Prostate gland (tissue), 2 donors: ENCODE measurements around the gene SSB. TPM values are rescaled to one million over a fixed set of nuclear protein-coding genes. Genes with fewer than 3 reads are reported as not detected.

Experiments used
- DNase-seq: peaks from one replicate; pipeline ENCODE4 v3.0.0-alpha.2; 2019; ENCODE audit warnings: low spot score
- H3K27ac ChIP-seq, 2 donors: fragments of 200-600 bp; sonication (generic); 2 replicates each; pipeline ENCODE4 v1.5.1; 2017 to 2019
- H3K27me3 ChIP-seq: fragments of 200-600 bp; sonication (generic); replicated peaks from 2 replicates; pipeline ENCODE4 v1.5.1; 2019; ENCODE audit not compliant: insufficient read depth
- H3K36me3 ChIP-seq, 2 donors: fragments of 200-600 bp; sonication (generic); 1 replicate in 1 of 2; 2 replicates in 1 of 2; pipeline versions ENCODE4 v1.5.1 to v1.8.1; 2017 to 2019
- H3K4me1 ChIP-seq: fragments of 200-600 bp; sonication (generic); replicated peaks from 2 replicates; pipeline ENCODE4 v1.5.1; 2019
- H3K4me3 ChIP-seq, 2 donors: fragments of 200-600 bp; sonication (generic); 2 replicates each; pipeline ENCODE4 v1.5.1; 2017 to 2019
- H3K9me3 ChIP-seq: fragments of 200-600 bp; sonication (generic); 2 replicates; pipeline ENCODE4 v1.5.1; 2017
- POLR2A ChIP-seq: fragments of 450-650 bp; IDR thresholded peaks from one replicate; pipeline ENCODE4 v1.6.1; 2016; ENCODE audit warnings: antibody characterized with exemption, mild to moderate bottlenecking
- POLR2AphosphoS5 ChIP-seq: sonication (generic); formaldehyde crosslinking; IDR thresholded peaks from one replicate; pipeline ENCODE4 v1.6.1; 2017; ENCODE audit warnings: antibody characterized with exemption
- WGBS: methylation state at CpG from one replicate; pipeline ENCODE4 v1.1.5; 2018; 5-methylcytosine and 5-hydroxymethylcytosine counted together
- intact Hi-C: fragments of 100-400 bp; cut with DNase I; formaldehyde crosslinking; loops from one replicate; pipeline ENCODE4 v1.14.2; 2022
- total RNA-seq, 2 donors: library from RNA; depleted of rRNA; stranded (reverse); fragments of >200 nt; gene quantifications; one replicate each; pipeline ENCODE4 v1.1.0, GENCODE V29; 2016
- TF ChIP-seq, protein P1 (sequence below), 4 experiments: fragments of 200-600 bp in 2 of 4; fragments of 450-650 bp in 2 of 4; sonication (generic) in 2 of 4; IDR thresholded peaks; 1 replicate in 3 of 4; 2 replicates in 1 of 4; pipeline ENCODE4 v1.5.1; 2016 to 2019; ENCODE audit warnings: antibody characterized with exemption in 4 of 4, mild to moderate bottlenecking in 2 of 4, moderate library complexity in 2 of 4

Gene SSB
- total RNA-seq, 2 donors from 2014 or later: 48.0 to 48.9 TPM

DNA sequence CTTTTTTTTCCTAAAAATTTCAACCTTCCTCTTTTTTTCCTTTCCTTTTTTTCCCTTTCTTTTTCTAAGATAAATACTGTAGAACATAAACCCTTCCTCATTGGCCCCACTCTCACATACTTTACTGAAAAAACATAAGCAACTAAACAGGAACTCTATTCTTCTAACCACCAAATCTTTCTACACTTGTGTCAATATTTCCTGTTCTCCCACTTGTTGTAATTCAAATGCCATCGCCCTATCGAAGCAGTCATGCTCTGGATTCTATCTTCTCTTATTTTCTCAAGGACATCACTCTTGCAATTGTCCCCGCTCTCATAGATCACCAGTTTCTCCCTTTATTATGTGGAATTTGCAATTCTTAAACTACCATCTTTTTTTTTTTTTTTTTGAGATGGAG is 20.2 kb upstream of the SSB start:
- WGBS: 79% methylated on average over 3 of the region's 3 CpGs
- Histone ChIP-seq H3K36me3 (no peaks in the 10 kb centered on the region), H3K4me1 (no peaks in the 10 kb centered on the region), H3K4me3 (no peak overlapping the region), H3K27me3 (no peaks in the 10 kb centered on the region), H3K9me3 (no peaks in the 10 kb centered on the region), H3K27ac (no peak overlapping the region)
- no peak for DNase-seq
- TF ChIP-seq, protein P1, sequence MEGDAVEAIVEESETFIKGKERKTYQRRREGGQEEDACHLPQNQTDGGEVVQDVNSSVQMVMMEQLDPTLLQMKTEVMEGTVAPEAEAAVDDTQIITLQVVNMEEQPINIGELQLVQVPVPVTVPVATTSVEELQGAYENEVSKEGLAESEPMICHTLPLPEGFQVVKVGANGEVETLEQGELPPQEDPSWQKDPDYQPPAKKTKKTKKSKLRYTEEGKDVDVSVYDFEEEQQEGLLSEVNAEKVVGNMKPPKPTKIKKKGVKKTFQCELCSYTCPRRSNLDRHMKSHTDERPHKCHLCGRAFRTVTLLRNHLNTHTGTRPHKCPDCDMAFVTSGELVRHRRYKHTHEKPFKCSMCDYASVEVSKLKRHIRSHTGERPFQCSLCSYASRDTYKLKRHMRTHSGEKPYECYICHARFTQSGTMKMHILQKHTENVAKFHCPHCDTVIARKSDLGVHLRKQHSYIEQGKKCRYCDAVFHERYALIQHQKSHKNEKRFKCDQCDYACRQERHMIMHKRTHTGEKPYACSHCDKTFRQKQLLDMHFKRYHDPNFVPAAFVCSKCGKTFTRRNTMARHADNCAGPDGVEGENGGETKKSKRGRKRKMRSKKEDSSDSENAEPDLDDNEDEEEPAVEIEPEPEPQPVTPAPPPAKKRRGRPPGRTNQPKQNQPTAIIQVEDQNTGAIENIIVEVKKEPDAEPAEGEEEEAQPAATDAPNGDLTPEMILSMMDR (IDR thresholded peaks at IDR 0.05): no peak
- TF ChIP-seq POLR2AphosphoS5: no peak
- TF ChIP-seq POLR2A: no peak
- intact Hi-C loops: no loop called here

DNA sequence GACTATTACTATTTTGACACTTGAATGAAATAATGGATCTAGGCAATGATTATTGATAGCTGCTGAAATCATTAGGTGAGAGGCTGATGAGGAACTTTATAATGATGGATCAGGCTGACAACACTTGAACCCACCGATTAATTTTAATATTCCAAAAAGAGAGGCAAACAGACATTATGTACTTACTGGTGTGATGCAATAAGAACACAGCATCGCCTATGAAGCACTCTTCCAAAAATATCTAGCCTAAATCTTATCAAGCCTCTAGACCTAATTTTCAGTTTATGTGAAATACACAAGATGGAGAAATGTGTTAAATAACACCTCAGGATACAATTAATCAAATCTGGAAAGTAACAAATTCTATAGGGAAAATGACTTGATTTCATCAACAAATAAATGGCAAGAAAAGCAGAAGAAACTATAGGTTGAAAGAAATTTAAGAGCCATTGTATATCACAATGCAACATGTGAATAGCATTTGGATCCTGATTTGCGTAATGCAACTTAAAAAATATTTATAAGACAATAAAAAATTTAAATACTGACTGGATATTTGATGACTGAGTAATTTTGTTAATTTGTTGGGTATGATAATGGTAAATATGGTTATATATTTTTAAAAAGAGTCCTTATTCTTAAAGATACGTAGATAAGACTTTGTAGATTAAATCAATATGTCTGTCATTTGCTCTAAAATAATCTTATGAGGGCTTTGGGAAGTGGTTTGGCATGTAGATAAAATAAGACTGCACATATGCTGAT is 17.2 kb upstream of the SSB start:
- DNase-seq: no peak
- no peaks in the 10 kb centered on the region for H3K4me1 ChIP-seq
- no peaks in the 10 kb centered on the region for H3K9me3 ChIP-seq
- no peaks in the 10 kb centered on the region for H3K27me3 ChIP-seq
- no peaks in the 10 kb centered on the region for H3K36me3 ChIP-seq
- H3K4me3 ChIP-seq: no peak overlapping the region
- TF ChIP-seq, protein P1 (IDR thresholded peaks at IDR 0.05): no peak
- no peak for TF ChIP-seq POLR2A
- TF ChIP-seq POLR2AphosphoS5: no peak
- intact Hi-C loops: no loop called here
- H3K27ac ChIP-seq: no peak overlapping the region
- 93% methylated on average over 4 of the region's 4 CpGs for WGBS

DNA sequence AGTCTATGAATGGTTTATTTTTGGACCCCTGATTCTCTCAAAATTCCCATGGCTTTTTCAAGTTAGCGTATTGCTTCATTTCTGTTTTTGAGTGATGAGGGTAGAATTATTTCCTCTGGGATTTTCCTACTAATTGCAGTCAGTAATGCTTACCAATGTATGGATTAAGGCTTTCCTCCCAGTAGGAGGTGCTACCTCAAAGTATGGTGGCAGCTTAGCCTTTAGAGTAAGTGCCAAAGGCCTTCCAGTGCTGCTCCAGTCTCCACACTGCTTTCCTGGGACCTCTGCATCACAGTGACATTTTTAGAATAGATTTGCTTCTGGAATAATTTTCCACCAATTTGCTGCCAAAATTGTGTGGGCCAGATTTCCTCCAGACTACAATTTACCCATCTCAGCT is 16.2 kb upstream of the SSB start:
- Histone ChIP-seq H3K27ac (no peak overlapping the region), H3K9me3 (no peaks in the 10 kb centered on the region), H3K27me3 (no peaks in the 10 kb centered on the region), H3K4me1 (no peaks in the 10 kb centered on the region), H3K4me3 (no peak overlapping the region), H3K36me3 (no peaks in the 10 kb centered on the region)
- WGBS: 97% methylated on average over 1 of the region's 1 CpG
- intact Hi-C loops: no loop called here
- TF ChIP-seq POLR2AphosphoS5 (no peak), POLR2A (no peak)
- TF ChIP-seq, protein P1 (IDR thresholded peaks at IDR 0.05): no peak
- DNase-seq: no peak

DNA sequence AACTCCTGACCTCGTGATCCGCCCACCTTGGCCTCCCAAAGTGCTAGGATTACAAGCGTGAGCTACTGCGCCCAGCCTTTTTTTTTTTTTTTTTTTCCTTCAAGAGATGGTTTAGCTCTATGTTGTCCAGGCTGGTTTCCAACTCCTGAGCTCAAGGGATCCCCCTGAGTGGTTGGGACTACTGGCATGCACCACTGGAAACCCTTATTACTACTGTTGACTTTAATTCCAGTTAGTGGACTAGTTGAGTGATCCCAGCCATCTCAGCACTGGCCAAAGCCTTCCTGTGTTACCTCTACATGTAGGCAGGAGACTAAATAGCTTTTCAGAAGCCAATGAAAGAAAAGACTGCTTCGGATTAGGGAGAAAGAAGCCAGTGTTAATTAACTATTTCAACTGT is 8.1 kb upstream of the SSB start:
- no peaks in the 10 kb centered on the region for H3K36me3 ChIP-seq

More for the DNA sequence above, 8.1 kb upstream of the SSB start:
- no peaks in the 10 kb centered on the region for H3K27me3 ChIP-seq
- no peak overlapping the region for H3K4me3 ChIP-seq
- H3K4me1 ChIP-seq: no peaks in the 10 kb centered on the region
- intact Hi-C loops: no loop called here
- WGBS: 83% methylated on average over 5 of the region's 5 CpGs
- no peaks in the 10 kb centered on the region for H3K9me3 ChIP-seq
- TF ChIP-seq POLR2A (no peak), POLR2AphosphoS5 (no peak)
- TF ChIP-seq, protein P1 (IDR thresholded peaks at IDR 0.05): no peak
- DNase-seq: no peak
- H3K27ac ChIP-seq: no peak overlapping the region
